KMS-11 (cell line): ENCODE data around the gene KL.

Experiments used
- H2AFZ ChIP-seq: fragments of 200-600 bp; sonication (generic); 2 replicates; pipeline ENCODE4 v1.6.1; 2016; ENCODE audit warnings: antibody characterized with exemption, mixed run types, low read depth
- H3K27ac ChIP-seq: fragments of 200-600 bp; sonication (generic); 2 replicates; pipeline ENCODE4 v1.6.1; 2016; ENCODE audit warnings: mild to moderate bottlenecking, mixed run types
- H3K27me3 ChIP-seq: fragments of 200-600 bp; sonication (generic); 2 replicates; pipeline ENCODE4 v1.6.1; 2017; ENCODE audit warnings: mild to moderate bottlenecking, low read depth, mixed run types, moderate library complexity; ENCODE audit not compliant: insufficient read depth
- H3K36me3 ChIP-seq: fragments of 200-600 bp; sonication (generic); 2 replicates; pipeline ENCODE4 v1.6.1; 2017; ENCODE audit warnings: mild to moderate bottlenecking, mixed run types; ENCODE audit not compliant: insufficient read depth
- H3K4me1 ChIP-seq: fragments of 200-600 bp; sonication (generic); 2 replicates; pipeline ENCODE4 v1.6.1; 2016; ENCODE audit warnings: mild to moderate bottlenecking, low read depth, mixed run types; ENCODE audit not compliant: poor library complexity, severe bottlenecking
- H3K4me2 ChIP-seq: fragments of 200-600 bp; sonication (generic); 2 replicates; pipeline ENCODE4 v1.7.0; 2016; ENCODE audit warnings: mild to moderate bottlenecking, mixed run types
- H3K4me3 ChIP-seq: fragments of 200-600 bp; sonication (generic); IDR thresholded peaks from 2 replicates; pipeline ENCODE4 v1.6.1; 2017; ENCODE audit warnings: low read depth, low read length, mixed read lengths; ENCODE audit not compliant: insufficient read depth
- H3K79me2 ChIP-seq: fragments of 200-600 bp; sonication (generic); 2 replicates; pipeline ENCODE4 v1.6.1; 2016; ENCODE audit warnings: low read depth, mixed run types; ENCODE audit not compliant: insufficient read depth
- H3K9ac ChIP-seq: fragments of 200-600 bp; sonication (generic); 2 replicates; pipeline ENCODE4 v1.6.1; 2016; ENCODE audit warnings: mild to moderate bottlenecking, mixed run types
- H4K20me1 ChIP-seq: fragments of 200-600 bp; sonication (generic); 2 replicates; pipeline ENCODE4 v1.6.1; 2016; ENCODE audit warnings: mild to moderate bottlenecking, mixed run types; ENCODE audit not compliant: insufficient read depth
- TF ChIP-seq, protein P1 (sequence below): fragments of 200-600 bp; sonication (generic); conservative IDR thresholded peaks from 2 replicates; pipeline ENCODE4 v1.6.1; 2017; ENCODE audit warnings: low read depth, mild to moderate bottlenecking, antibody characterized with exemption, low read length, moderate library complexity, mixed read lengths

Gene KL

DNA sequence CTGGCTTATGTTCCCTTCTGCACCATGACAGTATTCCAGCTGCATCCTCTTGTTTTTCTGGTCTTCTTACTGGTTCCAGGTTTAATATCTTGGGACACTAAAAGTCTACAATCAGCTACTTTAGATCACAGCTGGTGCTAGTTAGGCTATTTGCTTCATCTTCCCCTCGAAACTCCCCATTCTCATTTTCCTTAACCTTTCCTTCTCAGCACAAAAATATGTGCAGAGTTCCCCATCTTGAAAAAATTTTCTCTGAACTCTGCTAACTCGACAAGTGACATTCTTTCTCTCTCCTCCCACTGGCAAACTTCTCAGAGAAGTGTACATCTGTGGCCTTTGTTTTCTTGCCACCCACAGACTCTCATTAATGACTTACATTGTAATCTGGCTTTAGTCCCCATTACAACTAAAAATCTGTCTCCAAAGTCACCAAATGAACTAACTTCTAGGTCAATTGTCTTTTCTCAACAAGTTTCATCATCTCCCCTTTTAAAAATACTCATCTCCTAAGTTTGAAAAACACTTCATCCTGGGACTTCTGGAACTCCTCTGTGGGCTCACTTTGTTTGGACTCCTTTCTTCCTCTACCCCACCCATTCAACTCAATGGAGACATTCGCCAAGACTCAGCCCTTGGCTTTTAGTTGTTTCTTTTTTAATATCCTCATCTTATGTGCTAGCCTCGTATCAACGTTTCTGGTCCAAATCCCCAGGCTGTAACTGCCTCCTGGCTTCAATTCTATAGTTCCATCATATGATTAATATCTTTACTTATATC is 7.1 kb upstream of the KL start:
- no peak overlapping the region for H2AFZ ChIP-seq
- H3K36me3 ChIP-seq: no peaks in the 10 kb centered on the region
- H3K79me2 ChIP-seq: no peaks in the 10 kb centered on the region
- H4K20me1 ChIP-seq: no peaks in the 10 kb centered on the region
- no peak overlapping the region for H3K27ac ChIP-seq
- H3K4me2 ChIP-seq: no peak overlapping the region
- TF ChIP-seq, protein P1, sequence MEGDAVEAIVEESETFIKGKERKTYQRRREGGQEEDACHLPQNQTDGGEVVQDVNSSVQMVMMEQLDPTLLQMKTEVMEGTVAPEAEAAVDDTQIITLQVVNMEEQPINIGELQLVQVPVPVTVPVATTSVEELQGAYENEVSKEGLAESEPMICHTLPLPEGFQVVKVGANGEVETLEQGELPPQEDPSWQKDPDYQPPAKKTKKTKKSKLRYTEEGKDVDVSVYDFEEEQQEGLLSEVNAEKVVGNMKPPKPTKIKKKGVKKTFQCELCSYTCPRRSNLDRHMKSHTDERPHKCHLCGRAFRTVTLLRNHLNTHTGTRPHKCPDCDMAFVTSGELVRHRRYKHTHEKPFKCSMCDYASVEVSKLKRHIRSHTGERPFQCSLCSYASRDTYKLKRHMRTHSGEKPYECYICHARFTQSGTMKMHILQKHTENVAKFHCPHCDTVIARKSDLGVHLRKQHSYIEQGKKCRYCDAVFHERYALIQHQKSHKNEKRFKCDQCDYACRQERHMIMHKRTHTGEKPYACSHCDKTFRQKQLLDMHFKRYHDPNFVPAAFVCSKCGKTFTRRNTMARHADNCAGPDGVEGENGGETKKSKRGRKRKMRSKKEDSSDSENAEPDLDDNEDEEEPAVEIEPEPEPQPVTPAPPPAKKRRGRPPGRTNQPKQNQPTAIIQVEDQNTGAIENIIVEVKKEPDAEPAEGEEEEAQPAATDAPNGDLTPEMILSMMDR: no peak
- H3K4me3 ChIP-seq: no peak overlapping the region
- H3K27me3 ChIP-seq: no peaks in the 10 kb centered on the region
- no peak overlapping the region for H3K9ac ChIP-seq
- no peaks in the 10 kb centered on the region for H3K4me1 ChIP-seq

DNA sequence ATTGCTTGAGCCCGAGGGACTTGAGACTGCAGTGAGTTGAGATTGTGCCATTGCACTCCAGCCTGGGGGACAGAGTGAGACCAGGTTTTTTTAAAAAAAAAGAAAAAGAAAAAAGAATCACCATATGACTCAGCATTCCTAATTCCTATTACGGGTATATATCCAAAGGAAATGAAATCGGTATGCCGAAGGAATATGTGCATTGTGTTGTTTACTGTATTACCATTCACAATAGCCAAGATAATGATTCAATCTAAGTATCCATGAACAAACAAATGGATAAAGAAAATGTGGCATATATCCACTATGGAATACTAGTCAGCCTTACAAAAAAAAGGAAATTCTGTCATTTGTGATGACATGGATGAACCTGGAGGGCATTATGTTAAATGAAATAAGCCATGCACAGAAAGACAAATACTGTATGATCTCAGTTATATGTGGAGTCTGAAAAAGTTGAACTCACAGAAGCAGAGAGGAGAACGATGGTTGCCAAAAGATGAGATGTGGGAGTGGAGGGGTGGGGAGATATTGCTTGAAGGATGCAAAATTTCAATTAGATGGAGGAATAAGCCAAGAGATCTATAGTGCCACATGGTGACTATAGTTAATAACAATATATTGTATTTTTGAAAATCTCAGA is 4.3 kb upstream of the KL start:
- H3K79me2 ChIP-seq: no peaks in the 10 kb centered on the region
- H3K4me2 ChIP-seq: no peak overlapping the region
- no peak overlapping the region for H2AFZ ChIP-seq
- H4K20me1 ChIP-seq: no peaks in the 10 kb centered on the region
- TF ChIP-seq, protein P1: no peak
- H3K27me3 ChIP-seq: no peaks in the 10 kb centered on the region
- no peaks in the 10 kb centered on the region for H3K36me3 ChIP-seq
- H3K4me1 ChIP-seq: no peaks in the 10 kb centered on the region
- no peak overlapping the region for H3K4me3 ChIP-seq
- H3K27ac ChIP-seq: no peak overlapping the region
- no peak overlapping the region for H3K9ac ChIP-seq

DNA sequence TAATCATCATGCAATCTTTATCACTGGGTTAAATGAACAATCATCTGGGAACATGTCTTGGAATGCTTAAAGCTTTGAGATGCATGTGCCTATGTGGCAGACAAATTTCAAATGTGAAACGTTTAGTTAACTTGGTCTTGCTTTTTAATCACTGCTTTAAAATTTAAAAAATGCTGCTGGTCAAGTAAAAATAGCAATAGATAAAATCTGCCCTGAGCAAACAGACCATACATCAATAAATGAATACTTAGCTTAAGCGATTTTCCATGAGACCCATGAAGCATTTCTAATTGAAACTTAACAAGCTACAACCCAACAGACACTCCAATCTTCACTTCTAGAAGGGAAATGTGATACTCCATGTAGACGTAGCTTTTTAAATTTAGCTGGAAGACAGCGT is 1.9 kb upstream of the KL start:
- TF ChIP-seq, protein P1: no peak
- Histone ChIP-seq H3K9ac (no peak overlapping the region), H3K27me3 (no peaks in the 10 kb centered on the region)

DNA sequence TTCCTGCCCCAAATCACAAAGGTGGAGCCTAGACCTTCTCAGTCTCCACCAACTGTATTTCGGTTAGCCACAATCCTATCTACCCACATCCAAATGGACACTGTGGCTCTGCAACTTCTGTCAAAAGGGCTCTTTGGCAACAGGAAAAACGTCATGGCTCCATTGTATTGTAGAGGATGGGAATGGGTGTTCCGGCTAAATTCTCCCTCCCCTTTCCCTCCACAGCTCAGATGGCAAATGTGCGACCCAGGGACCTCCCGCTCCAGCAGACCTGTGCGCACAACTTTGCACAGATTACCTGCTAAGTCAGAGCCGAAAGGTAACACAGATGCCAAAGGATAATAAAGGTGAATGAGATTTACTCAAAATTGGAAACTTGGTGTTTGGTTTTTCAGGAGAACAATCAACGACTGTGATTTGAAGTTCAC is 968 bp upstream of the KL start:
- Histone ChIP-seq H3K27me3 (no peaks in the 10 kb centered on the region), H3K4me3 (no peak overlapping the region), H3K36me3 (no peaks in the 10 kb centered on the region), H3K79me2 (no peaks in the 10 kb centered on the region), H4K20me1 (no peaks in the 10 kb centered on the region), H3K9ac (no peak overlapping the region), H3K4me2 (no peak overlapping the region), H3K4me1 (no peaks in the 10 kb centered on the region), H3K27ac (no peak overlapping the region), H2AFZ (no peak overlapping the region)
- TF ChIP-seq, protein P1: no peak

More for the DNA sequence above, 1.9 kb upstream of the KL start:
- H2AFZ ChIP-seq: no peak overlapping the region
- no peak overlapping the region for H3K4me2 ChIP-seq
- H4K20me1 ChIP-seq: no peaks in the 10 kb centered on the region
- no peak overlapping the region for H3K4me3 ChIP-seq
- no peaks in the 10 kb centered on the region for H3K4me1 ChIP-seq
- no peaks in the 10 kb centered on the region for H3K79me2 ChIP-seq
- no peak overlapping the region for H3K27ac ChIP-seq
- H3K36me3 ChIP-seq: no peaks in the 10 kb centered on the region
